Activated B cell treated with CpG ODN at 0.5 μM for 24 hours (primary cell): ENCODE results near the gene TPRA1. TPM values are rescaled to one million over a fixed set of nuclear protein-coding genes. Genes with fewer than 3 reads are reported as not detected.

Experiments used
- ATAC-seq: fragments of 200-7000 bp; cut with Tn5 transposase; one replicate; pipeline ENCODE4 v1.10.0; 2021; ENCODE audit warnings: low read depth, mild to moderate bottlenecking, moderate library complexity
- CTCF ChIA-PET: fragments of 350-600 bp; sonication (Branson Sonifier 250); formaldehyde crosslinking; loops from one replicate; lab custom pipeline; 2021; ENCODE audit warnings: antibody characterized with exemption; lab: Charles Lee
- POLR2A ChIA-PET: fragments of 350-600 bp; sonication (Branson Sonifier 250); formaldehyde crosslinking; loops from one replicate; lab custom pipeline; 2021; ENCODE audit warnings: antibody characterized with exemption; lab: Charles Lee
- DNase-seq: peaks from one replicate; pipeline ENCODE4 v3.0.0; 2022
- H3K27ac Mint-ChIP-seq: one replicate; pipeline ENCODE4 v1.8.0; 2020; ENCODE audit warnings: mixed read lengths
- H3K27me3 Mint-ChIP-seq: one replicate; pipeline ENCODE4 v1.8.0; 2021; ENCODE audit warnings: mixed read lengths
- H3K36me3 Mint-ChIP-seq: one replicate; pipeline ENCODE4 v1.8.0; 2021; ENCODE audit warnings: low read depth, mixed read lengths
- H3K4me1 Mint-ChIP-seq: one replicate; pipeline ENCODE4 v1.8.0; 2021; ENCODE audit warnings: mixed read lengths
- H3K4me3 Mint-ChIP-seq: one replicate; pipeline ENCODE4 v1.8.0; 2020; ENCODE audit warnings: mild to moderate bottlenecking, mixed read lengths
- H3K9me3 Mint-ChIP-seq: one replicate; pipeline ENCODE4 v1.8.0; 2020; ENCODE audit warnings: mixed read lengths
- intact Hi-C: fragments of 100-400 bp; cut with micrococcal nuclease; formaldehyde crosslinking; loops from one replicate; pipeline ENCODE4 v1.15.1; 2024
- total RNA-seq: library from RNA; stranded (reverse); gene quantifications from 2 replicates; pipeline ENCODE4 v1.2.3, GENCODE V29; 2022
- TF ChIP-seq, protein P1 (sequence below): fragments of 200-600 bp; IDR thresholded peaks from one replicate; pipeline ENCODE4 v1.8.0; 2022; ENCODE audit warnings: antibody characterized with exemption, mild to moderate bottlenecking

TPRA1 gene
- total RNA-seq, 1 donor from 2014 or later = 17.5 TPM

DNA sequence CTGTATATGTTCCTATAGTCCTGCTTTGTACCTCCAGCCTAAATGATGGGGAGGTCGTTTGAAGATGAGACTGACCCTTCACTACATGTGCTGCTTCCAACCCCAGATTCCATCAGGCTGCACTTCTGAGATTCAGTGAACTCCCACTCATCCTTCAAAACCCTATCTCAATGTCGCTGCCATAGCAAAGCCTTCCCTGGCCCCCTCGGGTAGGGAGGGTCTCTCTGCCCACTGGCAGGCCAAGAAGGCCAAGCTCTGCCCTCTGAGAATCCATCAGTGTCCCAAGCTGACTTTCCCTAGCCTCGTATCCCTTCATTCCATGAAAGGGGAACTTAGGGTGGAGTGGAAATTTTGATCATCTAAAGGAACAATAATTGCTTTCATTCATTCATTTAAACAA, 35.4 kb downstream of the TPRA1 start:
- Mint-ChIP-seq H3K9me3 (peaks cover 5% of the 10 kb centered on the region), H3K27me3 (peaks cover 2% of the 10 kb centered on the region), H3K4me1 (no peaks in the 10 kb centered on the region), H3K4me3 (no peak overlapping the region), H3K27ac (no peak overlapping the region), H3K36me3 (no peaks in the 10 kb centered on the region)
- no peak for DNase-seq
- ChIA-PET CTCF (no interaction called here), POLR2A (no interaction called here)
- intact Hi-C loops = no loop called here
- TF ChIP-seq, protein P1, sequence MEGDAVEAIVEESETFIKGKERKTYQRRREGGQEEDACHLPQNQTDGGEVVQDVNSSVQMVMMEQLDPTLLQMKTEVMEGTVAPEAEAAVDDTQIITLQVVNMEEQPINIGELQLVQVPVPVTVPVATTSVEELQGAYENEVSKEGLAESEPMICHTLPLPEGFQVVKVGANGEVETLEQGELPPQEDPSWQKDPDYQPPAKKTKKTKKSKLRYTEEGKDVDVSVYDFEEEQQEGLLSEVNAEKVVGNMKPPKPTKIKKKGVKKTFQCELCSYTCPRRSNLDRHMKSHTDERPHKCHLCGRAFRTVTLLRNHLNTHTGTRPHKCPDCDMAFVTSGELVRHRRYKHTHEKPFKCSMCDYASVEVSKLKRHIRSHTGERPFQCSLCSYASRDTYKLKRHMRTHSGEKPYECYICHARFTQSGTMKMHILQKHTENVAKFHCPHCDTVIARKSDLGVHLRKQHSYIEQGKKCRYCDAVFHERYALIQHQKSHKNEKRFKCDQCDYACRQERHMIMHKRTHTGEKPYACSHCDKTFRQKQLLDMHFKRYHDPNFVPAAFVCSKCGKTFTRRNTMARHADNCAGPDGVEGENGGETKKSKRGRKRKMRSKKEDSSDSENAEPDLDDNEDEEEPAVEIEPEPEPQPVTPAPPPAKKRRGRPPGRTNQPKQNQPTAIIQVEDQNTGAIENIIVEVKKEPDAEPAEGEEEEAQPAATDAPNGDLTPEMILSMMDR = no peak
- ATAC-seq = no peak

DNA sequence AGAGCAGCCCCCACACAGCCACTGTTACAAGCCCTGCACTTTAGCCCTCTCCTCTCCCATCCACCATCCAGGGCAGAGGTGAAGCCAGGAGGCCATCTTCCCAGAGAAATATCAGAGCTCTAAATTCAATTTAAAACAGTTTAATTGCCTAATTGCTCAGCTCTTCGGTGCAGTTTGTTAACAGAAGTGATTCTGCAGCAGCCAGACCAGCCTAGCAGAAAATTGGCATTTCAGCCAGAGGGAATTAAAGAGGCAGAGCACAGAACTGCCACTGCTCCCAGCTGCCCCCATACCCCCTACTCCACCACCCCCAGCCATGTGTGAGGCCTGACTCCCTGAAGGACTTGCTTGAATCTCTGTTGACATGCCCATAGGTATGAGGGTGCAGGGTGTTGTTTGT, 38.5 kb downstream of the TPRA1 start:
- TF ChIP-seq, protein P1 = no peak
- H3K27ac Mint-ChIP-seq = no peak overlapping the region
- no peak overlapping the region for H3K4me3 Mint-ChIP-seq

DNA sequence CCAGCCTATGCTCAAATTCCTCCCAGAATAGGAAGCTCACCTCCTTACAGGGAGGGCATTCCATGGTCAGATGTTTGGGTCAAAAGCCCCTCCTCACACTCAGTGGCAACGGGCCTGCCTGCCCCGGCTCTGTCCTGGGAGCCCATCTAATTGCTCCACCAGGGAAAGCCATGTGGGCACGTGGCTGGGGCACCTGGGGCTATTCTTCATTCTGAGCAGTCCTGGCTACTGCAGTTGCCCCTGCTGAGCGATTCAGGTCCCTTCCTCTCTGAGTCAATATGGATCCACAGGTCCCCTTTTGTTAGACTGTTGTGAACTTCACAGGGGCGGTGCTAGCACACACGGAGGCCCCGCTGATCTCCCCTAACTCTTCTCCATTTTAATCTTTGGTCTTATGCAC, 39.4 kb downstream of the TPRA1 start:
- Mint-ChIP-seq H3K4me3 (no peak overlapping the region), H3K27ac (no peak overlapping the region), H3K36me3 (no peaks in the 10 kb centered on the region), H3K9me3 (no peaks in the 10 kb centered on the region), H3K4me1 (peaks cover 14% of the 10 kb centered on the region), H3K27me3 (peaks cover 5% of the 10 kb centered on the region)
- DNase-seq (no peak), ATAC-seq (no peak)
- intact Hi-C loops = no loop called here
- TF ChIP-seq, protein P1 = no peak
- ChIA-PET CTCF (no interaction called here), POLR2A (no interaction called here)

More for the DNA sequence above, 38.5 kb downstream of the TPRA1 start:
- Mint-ChIP-seq H3K36me3 (no peaks in the 10 kb centered on the region), H3K4me1 (peaks cover 9% of the 10 kb centered on the region), H3K27me3 (peaks cover 5% of the 10 kb centered on the region), H3K9me3 (no peaks in the 10 kb centered on the region)
- DNase-seq (no peak), ATAC-seq (no peak)
- ChIA-PET CTCF (interaction anchor here (1.3 kb wide), 1 partner anchor 873 kb away, joined by 3 read pairs; no protein-coding TSS in a partner anchor), POLR2A (no interaction called here)
- intact Hi-C loops = no loop called here

DNA sequence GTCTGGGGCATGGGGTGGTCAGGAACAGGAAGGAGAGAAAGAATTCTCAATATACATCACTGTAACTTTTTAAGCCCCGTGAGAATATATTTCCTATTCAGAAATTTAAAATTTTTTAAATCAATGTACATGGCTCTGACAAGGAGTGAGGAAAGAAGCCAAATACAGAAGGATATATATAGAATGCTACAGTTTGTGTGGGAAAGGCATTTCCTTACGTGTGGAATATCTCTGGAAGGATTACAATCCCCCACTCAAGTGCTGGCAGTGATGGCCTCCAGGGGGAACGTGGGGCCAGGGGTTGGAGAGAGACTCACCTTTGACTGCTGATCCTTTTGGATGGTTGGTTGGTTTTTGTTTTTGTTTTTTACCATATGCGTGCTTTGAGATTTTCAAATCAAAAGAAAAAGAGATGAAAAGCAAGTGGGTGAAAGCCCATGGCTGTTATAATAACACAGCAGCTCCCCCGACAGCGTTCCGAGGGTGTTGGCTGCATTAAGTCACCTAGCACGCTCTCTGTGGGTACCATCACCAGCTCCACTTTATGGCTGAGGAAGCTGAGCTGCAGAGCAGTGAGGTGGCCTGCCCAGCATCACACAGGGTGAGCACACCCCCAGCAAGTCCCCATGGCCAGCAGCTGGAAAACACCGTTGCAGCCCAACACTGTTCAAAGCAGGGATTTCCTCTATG, 39.9 kb downstream of the TPRA1 start:
- Mint-ChIP-seq H3K27me3 (peaks cover 5% of the 10 kb centered on the region), H3K36me3 (no peaks in the 10 kb centered on the region), H3K27ac (no peak overlapping the region), H3K4me3 (no peak overlapping the region), H3K4me1 (peaks cover 14% of the 10 kb centered on the region), H3K9me3 (no peaks in the 10 kb centered on the region)
- ATAC-seq (no peak), DNase-seq (no peak)
- TF ChIP-seq, protein P1 = no peak
- POLR2A ChIA-PET = no interaction called here
- intact Hi-C loops = no loop called here
- CTCF ChIA-PET = interaction anchor here (3.9 kb wide), 1 partner anchor 1027 kb away, joined by 47 read pairs; the partner anchor contains the start of gene CHST13

DNA sequence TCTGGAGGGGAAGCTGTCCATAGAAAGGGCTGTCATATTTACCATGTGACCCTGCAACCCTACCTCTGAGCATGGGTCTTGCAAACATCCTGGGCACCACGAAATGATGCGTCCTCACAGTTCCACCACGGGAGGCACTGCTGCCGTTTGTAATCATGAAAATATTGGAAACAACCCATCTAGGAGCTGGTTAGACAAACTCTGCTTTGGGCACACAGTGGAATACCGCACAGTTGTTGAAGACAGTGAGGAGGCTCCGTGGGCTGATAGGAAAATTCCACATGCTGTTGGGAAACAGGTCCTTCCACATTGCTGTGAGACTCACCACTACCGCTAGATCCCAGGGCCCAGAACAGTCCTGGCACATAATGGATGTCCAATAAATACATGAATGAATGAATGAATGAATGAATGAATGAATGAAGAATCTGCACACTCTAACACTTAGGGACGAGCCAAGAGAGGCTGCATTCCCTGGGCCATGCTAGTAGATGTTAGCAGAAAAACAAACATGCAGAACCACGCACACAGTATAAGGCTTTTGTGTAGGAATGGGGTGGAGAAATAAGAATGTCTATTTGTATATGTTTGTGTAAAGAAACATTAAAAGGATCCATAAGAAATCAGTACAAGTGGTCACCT, 40.6 kb downstream of the TPRA1 start:
- H3K4me1 Mint-ChIP-seq = peaks cover 14% of the 10 kb centered on the region
- TF ChIP-seq, protein P1 = no peak
- ATAC-seq = no peak
- H3K27me3 Mint-ChIP-seq = peaks cover 5% of the 10 kb centered on the region
- intact Hi-C loops = no loop called here
- no peaks in the 10 kb centered on the region for H3K9me3 Mint-ChIP-seq
- no peak overlapping the region for H3K4me3 Mint-ChIP-seq
- CTCF ChIA-PET = interaction anchor here (3.9 kb wide), 1 partner anchor 1026 kb away, joined by 47 read pairs; the partner anchor contains the start of gene CHST13
- POLR2A ChIA-PET = no interaction called here
- no peaks in the 10 kb centered on the region for H3K36me3 Mint-ChIP-seq
- no peak overlapping the region for H3K27ac Mint-ChIP-seq
- no peak for DNase-seq
